Esophagus muscularis mucosa (tissue), 4 donors: ENCODE results near the gene PNPO. TPM values are rescaled to one million over a fixed set of nuclear protein-coding genes. Genes with fewer than 3 reads are reported as not detected.

Experiments
- DNase-seq: peaks from one replicate; pipeline ENCODE4 v3.0.0-alpha.2; 2017; ENCODE audit errors: extremely low spot score
- H3K27ac ChIP-seq, 4 donors: fragments of 200-600 bp; sonication (generic); replicated peaks in 1 of 4; 1 replicate in 3 of 4; 2 replicates in 1 of 4; pipeline ENCODE4 v1.5.1; 2016 to 2019; ENCODE audit warnings: mild to moderate bottlenecking in 1 of 4
- H3K27me3 ChIP-seq, 4 donors: fragments of 200-600 bp; sonication (generic); one replicate each; pipeline versions ENCODE4 v1.5.1 to v1.6.0; 2016 to 2019
- H3K36me3 ChIP-seq, 4 donors: fragments of 200-600 bp; sonication (generic); one replicate each; pipeline ENCODE4 v1.5.1; 2016 to 2019
- H3K4me1 ChIP-seq, 4 donors: fragments of 200-600 bp; sonication (generic); one replicate each; pipeline ENCODE4 v1.5.1; 2016 to 2019
- H3K4me3 ChIP-seq, 4 donors: fragments of 200-600 bp; sonication (generic); 1 replicate in 2 of 4; 2 replicates in 2 of 4; pipeline ENCODE4 v1.5.1; 2016 to 2019; ENCODE audit warnings: mild to moderate bottlenecking in 4 of 4, moderate library complexity in 1 of 4
- H3K9me3 ChIP-seq, 4 donors: fragments of 200-600 bp; sonication (generic); 1 replicate in 3 of 4; 2 replicates in 1 of 4; pipeline ENCODE4 v1.5.1; 2016 to 2019
- EP300 ChIP-seq: sonication (generic); formaldehyde crosslinking; IDR thresholded peaks from one replicate; pipeline ENCODE4 v1.6.1; 2017; ENCODE audit warnings: antibody characterized with exemption
- POLR2A ChIP-seq: fragments of 450-650 bp; IDR thresholded peaks from one replicate; pipeline ENCODE4 v1.6.1; 2017; ENCODE audit warnings: antibody characterized with exemption, moderate library complexity, mild to moderate bottlenecking, low read depth
- POLR2AphosphoS5 ChIP-seq, 2 donors: sonication (generic); formaldehyde crosslinking; IDR thresholded peaks; one replicate each; pipeline ENCODE4 v1.6.1; 2017; ENCODE audit warnings: antibody characterized with exemption in 2 of 2
- WGBS: methylation state at CpG from one replicate; pipeline ENCODE4 v1.1.5; 2018; 5-methylcytosine and 5-hydroxymethylcytosine counted together
- intact Hi-C: fragments of 100-400 bp; cut with DNase I; formaldehyde crosslinking; loops from one replicate; pipeline ENCODE4 v1.15.1; 2023
- total RNA-seq, 4 donors: library from RNA; depleted of rRNA; stranded (reverse); fragments of >200 nt; gene quantifications; one replicate each; pipeline versions ENCODE4 v1.1.0 to v1.2.1, GENCODE V29; 2016
- TF ChIP-seq, protein P1 (sequence below), 3 experiments: fragments of 200-600 bp in 2 of 3; fragments of 450-650 bp in 1 of 3; sonication (generic) in 2 of 3; IDR thresholded peaks; one replicate each; pipeline ENCODE4 v1.5.1; 2017 to 2019; ENCODE audit warnings: antibody characterized with exemption in 3 of 3, mild to moderate bottlenecking in 2 of 3, moderate library complexity in 1 of 3

Gene PNPO
- total RNA-seq, 4 donors from 2014 or later = 21.2 to 32.8 (median 27.6) TPM

DNA sequence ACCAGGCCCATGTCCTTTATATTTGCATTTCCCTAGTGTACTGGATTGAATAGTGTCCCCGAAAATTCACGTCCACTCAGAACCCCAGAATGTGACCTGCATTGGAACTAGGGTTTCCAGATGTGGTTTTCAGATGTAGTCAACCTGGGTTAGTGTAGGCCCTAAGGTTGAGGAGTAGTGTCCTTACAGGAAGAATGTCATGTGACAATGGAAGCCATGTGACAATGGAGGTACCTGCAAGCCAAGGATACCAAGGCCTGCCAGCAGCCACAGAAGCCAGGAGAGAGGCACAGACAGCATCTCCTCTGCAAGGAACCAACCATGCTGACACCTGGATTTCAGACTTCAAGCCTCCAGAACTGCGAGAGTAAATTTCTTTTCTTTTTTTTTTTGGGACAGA is 21.5 kb downstream of the PNPO start:
- H3K9me3 ChIP-seq = no peaks in the 10 kb centered on the region
- 100% methylated on average over 3 of the region's 3 CpGs for WGBS
- no peaks in the 10 kb centered on the region for H3K27me3 ChIP-seq
- H3K36me3 ChIP-seq = no peaks in the 10 kb centered on the region
- DNase-seq = no peak
- no peak for TF ChIP-seq POLR2AphosphoS5 (IDR thresholded peaks at IDR 0.05)
- H3K27ac ChIP-seq = no peak overlapping the region
- H3K4me3 ChIP-seq = no peak overlapping the region
- no peaks in the 10 kb centered on the region for H3K4me1 ChIP-seq
- intact Hi-C loops = no loop called here

DNA sequence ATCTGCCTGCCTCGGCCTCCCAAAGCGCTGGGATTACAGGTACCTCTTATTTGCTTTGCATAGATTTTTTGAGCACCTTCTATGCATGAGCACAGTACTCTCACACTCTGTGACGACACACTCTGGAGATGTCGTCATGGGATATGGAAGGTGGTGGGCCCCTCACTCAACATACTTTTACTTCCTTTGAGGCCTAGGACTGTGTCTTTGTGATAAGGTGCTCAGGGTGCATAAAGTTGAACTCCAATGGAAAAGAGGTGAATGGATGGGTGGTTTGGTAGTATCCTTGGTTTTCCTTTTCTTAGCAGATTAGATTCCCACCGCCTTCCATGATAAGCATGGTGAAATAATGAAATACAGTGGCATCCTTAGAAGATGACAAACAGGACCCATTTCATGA is 23.5 kb downstream of the PNPO start:
- no peaks in the 10 kb centered on the region for H3K9me3 ChIP-seq
- no peaks in the 10 kb centered on the region for H3K36me3 ChIP-seq
- H3K4me3 ChIP-seq = no peak overlapping the region
- TF ChIP-seq, protein P1, sequence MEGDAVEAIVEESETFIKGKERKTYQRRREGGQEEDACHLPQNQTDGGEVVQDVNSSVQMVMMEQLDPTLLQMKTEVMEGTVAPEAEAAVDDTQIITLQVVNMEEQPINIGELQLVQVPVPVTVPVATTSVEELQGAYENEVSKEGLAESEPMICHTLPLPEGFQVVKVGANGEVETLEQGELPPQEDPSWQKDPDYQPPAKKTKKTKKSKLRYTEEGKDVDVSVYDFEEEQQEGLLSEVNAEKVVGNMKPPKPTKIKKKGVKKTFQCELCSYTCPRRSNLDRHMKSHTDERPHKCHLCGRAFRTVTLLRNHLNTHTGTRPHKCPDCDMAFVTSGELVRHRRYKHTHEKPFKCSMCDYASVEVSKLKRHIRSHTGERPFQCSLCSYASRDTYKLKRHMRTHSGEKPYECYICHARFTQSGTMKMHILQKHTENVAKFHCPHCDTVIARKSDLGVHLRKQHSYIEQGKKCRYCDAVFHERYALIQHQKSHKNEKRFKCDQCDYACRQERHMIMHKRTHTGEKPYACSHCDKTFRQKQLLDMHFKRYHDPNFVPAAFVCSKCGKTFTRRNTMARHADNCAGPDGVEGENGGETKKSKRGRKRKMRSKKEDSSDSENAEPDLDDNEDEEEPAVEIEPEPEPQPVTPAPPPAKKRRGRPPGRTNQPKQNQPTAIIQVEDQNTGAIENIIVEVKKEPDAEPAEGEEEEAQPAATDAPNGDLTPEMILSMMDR (IDR thresholded peaks at IDR 0.05) = no peak
- TF ChIP-seq POLR2A = no peak
- no peak for TF ChIP-seq POLR2AphosphoS5 (IDR thresholded peaks at IDR 0.05)
- intact Hi-C loops = no loop called here
- DNase-seq = no peak
- no peak overlapping the region for H3K27ac ChIP-seq
- H3K27me3 ChIP-seq = peaks cover 0 to 9% (median 0%) of the 10 kb centered on the region in 4 donors
- WGBS = 91% methylated on average over 5 of the region's 5 CpGs
- H3K4me1 ChIP-seq = peaks cover 0 to 2% (median under 1%) of the 10 kb centered on the region in 4 donors

DNA sequence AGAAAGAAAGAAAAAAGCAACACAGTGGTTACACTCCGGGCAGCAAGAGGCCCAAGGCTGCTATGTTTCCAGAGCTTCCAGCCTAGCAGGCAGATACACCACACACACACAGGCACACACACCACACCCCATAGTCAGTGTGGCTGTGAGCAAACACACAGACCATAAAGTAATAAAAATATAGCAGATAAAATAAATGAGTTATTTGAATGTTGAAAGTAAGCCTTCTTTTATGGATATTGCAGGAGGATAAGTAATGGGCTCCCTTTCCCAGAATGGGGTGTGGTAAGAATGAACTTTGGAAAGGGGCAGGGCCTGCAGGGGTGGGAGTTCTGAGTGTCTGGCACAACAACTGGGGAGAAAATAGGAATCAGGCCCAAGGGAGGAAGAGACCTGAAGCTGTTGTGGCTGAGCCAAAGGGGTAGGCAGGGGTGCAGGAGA is 24.7 kb downstream of the PNPO start:
- intact Hi-C loops = no loop called here
- peak overlapping the region in 1 of 4 donors; percentile 40 for H3K27ac ChIP-seq
- 47% methylated on average over 1 of the region's 1 CpG for WGBS
- no peak overlapping the region for H3K4me3 ChIP-seq
- H3K27me3 ChIP-seq = peaks cover 0 to 9% (median 0%) of the 10 kb centered on the region in 4 donors
- H3K9me3 ChIP-seq = no peaks in the 10 kb centered on the region
- H3K36me3 ChIP-seq = no peaks in the 10 kb centered on the region
- no peak for DNase-seq
- H3K4me1 ChIP-seq = peaks cover 0 to 10% (median 7%) of the 10 kb centered on the region in 4 donors
- no peak for TF ChIP-seq POLR2A
- no peak for TF ChIP-seq EP300
- TF ChIP-seq POLR2AphosphoS5 (IDR thresholded peaks at IDR 0.05) = no peak
- TF ChIP-seq, protein P1 (IDR thresholded peaks at IDR 0.05) = no peak

DNA sequence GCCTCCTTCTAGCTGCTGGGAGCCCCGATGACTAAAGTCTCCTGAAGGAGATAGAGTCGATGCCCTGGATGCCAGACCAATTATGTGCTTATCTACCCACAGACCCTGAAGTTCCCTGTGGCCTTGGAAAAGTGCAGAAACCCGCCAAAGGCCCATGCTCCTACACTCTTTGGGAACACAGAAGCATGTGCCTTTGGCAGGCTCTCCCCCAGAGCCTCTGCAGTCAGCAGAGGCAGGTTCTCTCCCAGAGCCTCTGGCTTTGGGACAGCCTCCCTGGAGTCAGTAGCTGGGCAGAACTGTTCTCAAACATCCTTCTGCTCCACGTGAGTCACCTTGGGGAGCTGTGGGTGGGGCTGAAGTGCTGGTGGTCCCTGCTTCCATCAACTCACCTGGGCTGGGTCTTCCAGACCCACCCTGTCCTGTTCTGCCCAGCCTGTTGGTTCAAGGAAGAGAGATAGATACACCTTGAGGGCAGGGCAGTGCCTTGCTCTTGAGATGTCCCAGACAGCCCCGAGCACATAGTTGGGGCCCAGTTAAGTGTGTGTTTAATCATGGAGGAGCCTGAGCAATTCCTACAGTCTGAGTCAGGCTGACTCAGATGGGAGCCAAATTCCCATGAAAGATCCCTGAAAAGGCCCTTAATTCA is 26.4 kb downstream of the PNPO start:
- no peaks in the 10 kb centered on the region for H3K9me3 ChIP-seq
- H3K4me3 ChIP-seq = no peak overlapping the region
- no peaks in the 10 kb centered on the region for H3K36me3 ChIP-seq
- TF ChIP-seq EP300 = no peak
- no peak for TF ChIP-seq POLR2AphosphoS5 (IDR thresholded peaks at IDR 0.05)
- TF ChIP-seq, protein P1 (IDR thresholded peaks at IDR 0.05) = no peak
- no peak for TF ChIP-seq POLR2A
- no peak overlapping the region for H3K27ac ChIP-seq
- peaks cover 0 to 9% (median 0%) of the 10 kb centered on the region in 4 donors for H3K27me3 ChIP-seq
- WGBS = 67% methylated on average over 3 of the region's 5 CpGs
- peaks cover 7 to 26% (median 21%) of the 10 kb centered on the region in 4 donors for H3K4me1 ChIP-seq
- DNase-seq = no peak
- intact Hi-C loops = no loop called here

DNA sequence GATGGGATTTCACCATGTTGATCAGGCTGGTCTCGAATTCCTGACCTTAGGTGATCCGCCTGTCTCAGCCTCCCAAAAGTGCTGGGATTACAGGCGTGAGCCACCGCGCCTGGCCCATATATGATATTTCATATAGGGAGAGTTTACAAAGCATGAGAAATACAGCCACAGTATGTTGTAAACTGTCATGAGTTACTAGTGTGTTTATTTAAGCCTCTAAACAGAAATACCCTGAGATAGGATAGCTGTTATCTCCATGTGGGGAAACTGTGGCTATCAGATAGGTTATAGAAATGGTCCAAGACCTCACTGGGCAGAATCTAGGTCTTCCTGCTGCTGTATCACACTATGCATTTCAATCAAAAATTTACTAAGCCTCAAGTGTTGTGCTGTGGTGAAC is 27.5 kb downstream of the PNPO start:
- Histone ChIP-seq H3K27ac (no peak overlapping the region), H3K27me3 (peaks cover 0 to 9% (median 0%) of the 10 kb centered on the region in 4 donors), H3K4me1 (peaks cover 7 to 28% (median 21%) of the 10 kb centered on the region in 4 donors), H3K36me3 (peaks cover 0 to 6% (median 5%) of the 10 kb centered on the region in 4 donors), H3K9me3 (no peaks in the 10 kb centered on the region), H3K4me3 (no peak overlapping the region)
- WGBS = 86% methylated on average over 5 of the region's 5 CpGs
- TF ChIP-seq, protein P1 (IDR thresholded peaks at IDR 0.05) = no peak
- DNase-seq = no peak
- intact Hi-C loops = no loop called here
